Cortex of kidney (tissue), 1 donor: ENCODE measurements around the gene ZNF474.
"Not testable (repeated sequence)": the region's sequence is repeated elsewhere in the genome, so short reads cannot be mapped to it uniquely, and the experiment has no call there.

Experiments
- DNase-seq: peaks from one replicate; lab custom pipeline; 2025; lab: John Stamatoyannopoulos, UW

ZNF474 gene

GRCh38 chr5:122129306-122129705 is at the start of gene ZNF474:
Gene ZNF474 (plus strand): TSS chr5:122129546. CDS start chr5:122151991, 22,445 bp downstream.
- no peak for DNase-seq

- no peak for DNase-seq
Measured at GRCh38 chr5:122081541-122081940, 47.8 kb upstream of the ZNF474 start.

- no peak for DNase-seq
Measured at GRCh38 chr5:122083535-122083934, 45.8 kb upstream of the ZNF474 start.

- DNase-seq: no peak
Measured at GRCh38 chr5:122085041-122085440, 44.3 kb upstream of the ZNF474 start.

- DNase-seq: no peak
Measured at GRCh38 chr5:122089096-122090013, 40.0 kb upstream of the ZNF474 start.

GRCh38 chr5:122091936-122092600 is 37.3 kb upstream of the ZNF474 start:
- DNase-seq: no peak

- no peak for DNase-seq
Measured at GRCh38 chr5:122093415-122094180, 35.7 kb upstream of the ZNF474 start.

GRCh38 chr5:122094251-122094650 is 35.1 kb upstream of the ZNF474 start:
- DNase-seq: not testable (repeated sequence)

- no peak for DNase-seq
Measured at GRCh38 chr5:122095158-122095557, 34.2 kb upstream of the ZNF474 start.

GRCh38 chr5:122097391-122097790 is 32.0 kb upstream of the ZNF474 start:
- no peak for DNase-seq

- no peak for DNase-seq
Measured at GRCh38 chr5:122099060-122099790, 30.1 kb upstream of the ZNF474 start.

- DNase-seq: no peak
Measured at GRCh38 chr5:122101636-122102285, 27.6 kb upstream of the ZNF474 start.

GRCh38 chr5:122102825-122103224 is 26.5 kb upstream of the ZNF474 start:
- no peak for DNase-seq

- DNase-seq: no peak
Measured at GRCh38 chr5:122105909-122106308, 23.4 kb upstream of the ZNF474 start.

- DNase-seq: no peak
Measured at GRCh38 chr5:122107016-122107415, 22.3 kb upstream of the ZNF474 start.

- no peak for DNase-seq
Measured at GRCh38 chr5:122110987-122111386, 18.4 kb upstream of the ZNF474 start.

GRCh38 chr5:122111460-122111859 is 17.9 kb upstream of the ZNF474 start:
- no peak for DNase-seq

- no peak for DNase-seq
Measured at GRCh38 chr5:122112063-122112462, 17.3 kb upstream of the ZNF474 start.

- DNase-seq: no peak
Measured at GRCh38 chr5:122112733-122113558, 16.4 kb upstream of the ZNF474 start.

GRCh38 chr5:122114501-122114900 is 14.8 kb upstream of the ZNF474 start:
- no peak for DNase-seq
